Natural killer cell treated with Interleukin-12 subunit alpha and Interleukin-12 subunit beta and Interleukin-15 and Interleukin-18, amount 100 ng/mL, for 72 hours (primary cell): ENCODE results near the gene LRRK1. TPM values are rescaled to one million over a fixed set of nuclear protein-coding genes. Genes with fewer than 3 reads are reported as not detected.

Source experiments
- ATAC-seq, 2 donors: fragments of 150-1000 bp; cut with Tn5 transposase in 1 of 2; sonication (Bioruptor Pico), chemical (Tn5 transposase) in 1 of 2; 2 replicates each; pipeline ENCODE4 v1.10.0; 2021
- DNase-seq: peaks from one replicate; pipeline ENCODE4 v3.0.0; 2022; ENCODE audit warnings: low spot score
- H3K27ac Mint-ChIP-seq, 2 donors: 1 replicate in 1 of 2; 2 replicates in 1 of 2; pipeline ENCODE4 v1.8.0; 2022; ENCODE audit warnings: mixed read lengths in 2 of 2, mild to moderate bottlenecking in 1 of 2, moderate library complexity in 1 of 2
- H3K27me3 Mint-ChIP-seq, 2 donors: 1 replicate in 1 of 2; 2 replicates in 1 of 2; pipeline ENCODE4 v1.8.0; 2022; ENCODE audit warnings: mixed read lengths in 2 of 2
- H3K36me3 Mint-ChIP-seq: one replicate; pipeline ENCODE4 v1.8.0; 2022; ENCODE audit warnings: mixed read lengths
- H3K4me1 Mint-ChIP-seq, 2 donors: 1 replicate in 1 of 2; 2 replicates in 1 of 2; pipeline ENCODE4 v1.8.0; 2022; ENCODE audit warnings: low read depth in 2 of 2, mixed read lengths in 2 of 2, mild to moderate bottlenecking in 1 of 2
- H3K4me3 Mint-ChIP-seq: one replicate; pipeline ENCODE4 v1.8.0; 2022; ENCODE audit warnings: mixed read lengths
- H3K9me3 Mint-ChIP-seq: 2 replicates; pipeline ENCODE4 v1.8.0; 2022; ENCODE audit warnings: mixed read lengths
- total RNA-seq, 2 donors: library from RNA; stranded (reverse); gene quantifications; one replicate each; pipeline ENCODE4 v1.2.3, GENCODE V29; 2022

Gene LRRK1
- total RNA-seq, 2 donors from 2014 or later: 0.17 to 0.70 TPM

DNA sequence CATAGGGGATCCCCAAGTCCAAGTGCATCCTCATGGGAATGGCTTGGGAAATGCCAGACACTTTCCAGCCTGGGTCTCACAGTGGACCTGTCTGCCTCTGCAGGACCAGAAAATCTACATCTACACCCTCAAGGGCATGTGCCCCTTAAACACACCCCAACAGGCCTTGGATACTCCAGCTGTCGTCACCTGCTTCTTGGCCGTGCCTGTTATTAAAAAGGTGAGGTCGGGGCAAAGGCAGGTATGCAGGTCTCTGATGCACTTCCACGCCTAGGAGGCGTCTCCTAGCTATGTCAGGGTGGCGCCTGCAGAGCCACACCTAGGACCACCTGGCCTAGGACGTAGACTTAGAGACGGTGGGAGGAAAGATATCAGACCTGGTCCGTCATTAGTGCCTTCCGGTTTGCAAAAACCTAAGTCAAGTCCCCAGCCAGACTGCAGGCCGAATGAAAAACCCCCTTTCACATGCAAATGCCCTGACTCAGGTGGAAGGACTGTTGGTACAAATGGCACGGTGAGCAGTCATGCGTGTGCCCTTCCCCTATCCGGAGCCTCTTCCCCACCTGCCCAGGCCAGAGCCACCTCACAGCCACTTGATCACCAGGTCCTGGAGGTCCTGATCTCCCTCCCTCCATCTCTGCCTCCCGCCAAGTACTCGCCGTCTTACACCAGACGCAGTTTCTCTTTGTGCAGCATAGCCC lies 143.5 kb downstream of the LRRK1 start:
- no peak for ATAC-seq
- Mint-ChIP-seq H3K9me3 (no peaks in the 10 kb centered on the region), H3K27ac (no peak overlapping the region), H3K4me1 (no peaks in the 10 kb centered on the region), H3K36me3 (no peaks in the 10 kb centered on the region), H3K27me3 (no peaks in the 10 kb centered on the region), H3K4me3 (no peak overlapping the region)
- DNase-seq: no peak

DNA sequence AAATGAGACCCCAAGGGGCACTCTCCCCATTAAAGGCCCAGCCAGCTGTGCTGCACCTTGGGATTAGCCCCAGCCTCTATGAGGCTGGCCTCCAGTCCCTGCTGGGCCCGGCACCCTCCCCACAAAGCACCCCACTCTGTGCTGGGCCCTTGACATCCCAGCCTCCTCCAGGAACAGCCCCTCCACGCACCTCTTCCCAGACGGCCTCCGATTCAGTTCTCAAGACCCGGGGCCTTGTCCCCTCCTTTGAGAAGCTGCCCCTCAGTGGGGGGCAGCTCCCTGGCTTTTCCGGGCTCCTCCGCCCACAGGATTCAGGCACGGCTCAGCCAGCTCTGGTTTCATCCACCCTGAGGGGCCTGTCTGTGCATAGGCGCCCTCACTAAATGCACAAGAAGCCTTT lies 144.1 kb downstream of the LRRK1 start:
- H3K4me3 Mint-ChIP-seq: no peak overlapping the region
- H3K36me3 Mint-ChIP-seq: no peaks in the 10 kb centered on the region
- ATAC-seq (no peak), DNase-seq (no peak)
- no peaks in the 10 kb centered on the region for H3K4me1 Mint-ChIP-seq
- no peak overlapping the region for H3K27ac Mint-ChIP-seq
- no peaks in the 10 kb centered on the region for H3K9me3 Mint-ChIP-seq
- H3K27me3 Mint-ChIP-seq: no peaks in the 10 kb centered on the region

DNA sequence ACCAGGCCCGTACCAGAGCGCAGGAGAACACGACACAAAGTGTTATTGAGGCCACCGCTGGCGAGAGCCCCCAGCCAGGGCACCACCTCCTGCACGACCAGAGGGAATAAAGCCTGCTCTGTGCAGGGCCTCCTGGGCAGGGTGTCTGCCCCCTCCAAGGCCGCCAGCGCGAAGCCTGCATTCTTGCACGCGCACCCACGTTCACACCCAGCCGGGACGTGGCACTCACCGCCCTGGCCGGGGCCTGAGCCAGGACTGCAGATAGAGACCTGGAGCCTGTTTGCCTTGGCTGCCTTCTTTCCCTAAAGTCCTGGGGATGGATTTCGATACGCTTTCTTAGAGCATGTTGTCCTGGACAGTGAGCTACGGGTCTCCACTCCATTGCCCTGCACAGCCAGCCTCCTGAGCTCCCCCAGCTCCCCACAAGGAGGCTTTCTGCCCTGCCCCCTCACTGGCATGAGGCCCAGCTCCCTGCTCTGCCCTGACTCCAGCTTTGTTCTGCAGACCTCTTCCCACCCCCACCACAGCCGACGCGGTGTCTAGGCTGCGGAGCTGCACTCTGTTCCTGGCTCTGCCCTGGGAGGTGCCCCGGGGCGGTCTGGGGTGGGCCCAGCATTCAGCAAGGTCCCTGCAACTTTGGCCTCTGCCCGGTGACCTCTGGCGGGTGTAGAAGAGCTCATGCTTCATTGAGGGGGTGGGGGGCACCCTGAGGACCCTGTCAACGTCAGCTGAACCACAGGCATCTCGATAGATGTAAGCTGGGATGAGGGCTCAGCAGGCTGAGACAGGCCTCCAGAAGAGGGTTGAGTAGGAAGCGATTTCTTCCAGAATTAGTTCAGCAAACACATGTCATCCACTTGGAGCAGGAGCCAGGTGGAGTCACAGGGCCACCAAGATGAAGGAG lies 145.0 kb downstream of the LRRK1 start:
- DNase-seq: no peak
- no peak for ATAC-seq
- Mint-ChIP-seq H3K27ac (no peak overlapping the region), H3K4me1 (no peaks in the 10 kb centered on the region), H3K4me3 (no peak overlapping the region), H3K9me3 (no peaks in the 10 kb centered on the region), H3K36me3 (no peaks in the 10 kb centered on the region), H3K27me3 (no peaks in the 10 kb centered on the region)

DNA sequence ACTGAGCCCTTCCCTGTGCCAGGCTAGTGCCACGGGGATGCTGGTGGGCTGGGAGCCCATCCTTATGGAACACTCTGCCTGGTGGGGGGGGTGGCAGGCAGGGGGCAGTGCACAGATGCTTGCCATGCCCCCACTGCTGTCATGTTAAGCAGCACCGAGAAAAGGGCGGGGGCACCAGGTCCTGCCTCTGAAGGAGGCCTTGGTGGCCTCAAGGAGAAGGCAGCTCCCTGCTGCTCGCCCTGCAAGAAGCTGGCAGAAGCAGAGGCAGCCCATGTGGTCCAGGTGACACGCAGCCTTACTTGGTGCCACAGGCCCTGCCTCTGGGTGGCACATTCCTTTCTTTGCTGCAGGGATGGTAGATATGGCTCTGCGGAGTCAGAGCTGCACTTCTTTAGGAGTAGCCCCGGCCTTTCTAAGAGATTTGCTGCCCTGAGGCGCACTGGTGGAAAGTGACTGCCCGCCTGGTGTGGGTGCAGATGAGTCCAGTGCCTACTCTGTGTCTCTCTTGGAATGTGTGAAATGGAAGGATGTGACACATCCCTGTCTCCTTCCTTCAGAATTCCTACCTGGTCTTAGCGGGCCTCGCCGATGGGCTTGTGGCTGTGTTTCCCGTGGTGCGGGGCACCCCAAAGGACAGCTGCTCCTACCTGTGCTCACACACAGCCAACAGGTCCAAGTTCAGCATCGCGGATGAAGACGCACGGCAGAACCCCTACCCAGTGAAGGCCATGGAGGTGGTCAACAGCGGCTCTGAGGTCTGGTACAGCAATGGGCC lies 145.8 kb downstream of the LRRK1 start:
- Mint-ChIP-seq H3K27me3 (no peaks in the 10 kb centered on the region), H3K27ac (no peak overlapping the region), H3K36me3 (no peaks in the 10 kb centered on the region), H3K4me1 (no peaks in the 10 kb centered on the region), H3K9me3 (no peaks in the 10 kb centered on the region), H3K4me3 (no peak overlapping the region)
- ATAC-seq: no peak
- no peak for DNase-seq

DNA sequence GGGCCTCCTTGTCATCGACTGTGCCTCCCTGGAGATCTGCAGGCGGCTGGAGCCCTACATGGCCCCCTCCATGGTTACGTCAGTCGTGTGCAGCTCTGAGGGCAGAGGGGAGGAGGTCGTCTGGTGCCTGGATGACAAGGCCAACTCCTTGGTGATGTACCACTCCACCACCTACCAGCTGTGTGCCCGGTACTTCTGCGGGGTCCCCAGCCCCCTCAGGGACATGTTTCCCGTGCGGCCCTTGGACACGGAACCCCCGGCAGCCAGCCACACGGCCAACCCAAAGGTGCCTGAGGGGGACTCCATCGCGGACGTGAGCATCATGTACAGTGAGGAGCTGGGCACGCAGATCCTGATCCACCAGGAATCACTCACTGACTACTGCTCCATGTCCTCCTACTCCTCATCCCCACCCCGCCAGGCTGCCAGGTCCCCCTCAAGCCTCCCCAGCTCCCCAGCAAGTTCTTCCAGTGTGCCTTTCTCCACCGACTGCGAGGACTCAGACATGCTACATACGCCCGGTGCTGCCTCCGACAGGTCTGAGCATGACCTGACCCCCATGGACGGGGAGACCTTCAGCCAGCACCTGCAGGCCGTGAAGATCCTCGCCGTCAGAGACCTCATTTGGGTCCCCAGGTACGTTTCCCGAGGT lies 146.5 kb downstream of the LRRK1 start:
- Mint-ChIP-seq H3K36me3 (no peaks in the 10 kb centered on the region), H3K27me3 (no peaks in the 10 kb centered on the region), H3K4me1 (no peaks in the 10 kb centered on the region), H3K9me3 (no peaks in the 10 kb centered on the region), H3K4me3 (no peak overlapping the region), H3K27ac (no peak overlapping the region)
- ATAC-seq (no peak), DNase-seq (no peak)

DNA sequence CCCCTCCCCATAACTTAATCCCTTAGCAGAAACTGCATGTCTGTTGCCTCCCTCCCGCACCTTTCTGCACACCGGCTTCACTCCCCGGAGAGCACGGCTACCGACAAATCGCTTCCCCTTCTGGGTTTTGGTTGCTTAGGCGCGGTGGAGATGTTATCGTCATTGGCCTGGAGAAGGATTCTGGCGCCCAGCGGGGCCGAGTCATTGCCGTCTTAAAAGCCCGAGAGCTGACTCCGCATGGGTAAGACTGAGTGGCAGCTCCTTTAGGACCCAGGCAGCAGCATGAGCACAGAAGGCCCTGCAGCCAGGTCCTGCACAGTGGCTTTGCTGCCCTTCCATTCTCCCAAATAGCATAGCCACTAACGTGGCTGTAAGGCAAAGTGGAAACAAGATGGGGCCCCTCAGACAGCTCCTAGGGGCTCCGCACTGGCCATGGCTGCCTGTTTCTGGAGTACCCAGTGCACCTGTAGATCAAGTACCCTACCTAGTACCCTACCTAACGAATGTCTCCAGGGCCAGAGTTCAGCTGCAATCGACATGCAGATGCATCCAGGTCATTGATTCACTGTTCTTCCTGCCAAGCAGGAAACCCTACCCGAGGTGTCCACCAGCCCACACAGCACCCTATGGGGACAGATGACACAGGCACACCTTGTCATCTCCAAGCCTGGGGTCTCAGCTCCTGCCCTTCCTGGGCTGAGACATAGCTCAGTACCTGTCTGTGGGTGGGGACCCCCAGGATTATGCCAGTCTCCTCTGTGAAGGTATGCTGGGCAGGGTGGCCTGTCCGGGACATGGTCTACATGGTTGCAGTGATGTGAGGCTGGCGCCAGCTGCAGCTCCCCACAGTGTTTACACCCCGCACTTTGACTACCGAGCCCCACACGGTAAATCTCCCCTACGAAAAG lies 147.6 kb downstream of the LRRK1 start:
- no peaks in the 10 kb centered on the region for H3K4me1 Mint-ChIP-seq
- DNase-seq (no peak), ATAC-seq (no peak)
- H3K27me3 Mint-ChIP-seq: no peaks in the 10 kb centered on the region
- H3K4me3 Mint-ChIP-seq: no peak overlapping the region
- H3K9me3 Mint-ChIP-seq: no peaks in the 10 kb centered on the region
- H3K36me3 Mint-ChIP-seq: no peaks in the 10 kb centered on the region
- no peak overlapping the region for H3K27ac Mint-ChIP-seq

DNA sequence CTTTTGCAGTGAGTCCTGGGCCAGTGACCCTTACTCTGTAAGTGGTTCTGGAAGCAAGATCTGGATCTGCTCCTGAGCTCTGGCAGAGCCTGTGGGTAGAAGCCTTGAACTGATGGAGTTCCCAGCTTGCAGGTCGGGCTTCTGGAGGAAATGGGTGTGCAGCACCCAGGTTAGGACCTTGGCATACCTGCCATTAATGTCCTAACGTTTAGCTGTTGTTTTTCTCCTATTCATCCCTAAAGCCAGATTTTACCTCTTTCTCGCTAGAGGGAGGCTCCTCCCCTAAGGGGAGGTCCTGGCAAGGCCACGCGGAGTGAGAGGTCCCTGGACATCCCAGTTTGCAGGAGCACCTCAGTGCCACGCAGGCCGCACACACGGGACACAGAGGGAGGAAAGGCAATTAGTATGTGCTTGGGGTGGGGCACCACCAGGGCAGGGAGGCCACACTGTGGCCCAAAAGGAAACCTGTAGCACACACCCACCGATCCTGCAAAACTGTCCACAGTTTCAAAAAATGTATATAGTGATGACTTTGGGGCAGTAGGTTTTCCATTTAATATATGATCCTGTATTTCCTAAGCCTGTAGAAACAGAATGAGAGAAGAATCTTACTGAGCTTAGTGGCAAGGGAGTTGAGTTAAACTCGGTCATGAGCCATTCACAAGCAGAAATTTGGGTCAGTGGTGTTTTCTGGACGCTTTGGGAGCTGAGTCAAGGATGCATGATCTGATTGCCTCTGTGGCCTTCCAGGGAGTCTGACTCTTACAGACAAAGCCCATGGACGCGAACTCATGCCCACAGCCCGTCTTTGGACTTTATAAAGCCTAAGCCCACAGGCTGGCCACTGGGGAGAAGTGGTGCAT lies 148.7 kb downstream of the LRRK1 start:
- no peaks in the 10 kb centered on the region for H3K36me3 Mint-ChIP-seq
- H3K27me3 Mint-ChIP-seq: peaks cover 0 to 3% of the 10 kb centered on the region in 2 donors
- no peak overlapping the region for H3K4me3 Mint-ChIP-seq
- DNase-seq (no peak), ATAC-seq (no peak)
- no peak overlapping the region for H3K27ac Mint-ChIP-seq
- no peaks in the 10 kb centered on the region for H3K4me1 Mint-ChIP-seq
- no peaks in the 10 kb centered on the region for H3K9me3 Mint-ChIP-seq

DNA sequence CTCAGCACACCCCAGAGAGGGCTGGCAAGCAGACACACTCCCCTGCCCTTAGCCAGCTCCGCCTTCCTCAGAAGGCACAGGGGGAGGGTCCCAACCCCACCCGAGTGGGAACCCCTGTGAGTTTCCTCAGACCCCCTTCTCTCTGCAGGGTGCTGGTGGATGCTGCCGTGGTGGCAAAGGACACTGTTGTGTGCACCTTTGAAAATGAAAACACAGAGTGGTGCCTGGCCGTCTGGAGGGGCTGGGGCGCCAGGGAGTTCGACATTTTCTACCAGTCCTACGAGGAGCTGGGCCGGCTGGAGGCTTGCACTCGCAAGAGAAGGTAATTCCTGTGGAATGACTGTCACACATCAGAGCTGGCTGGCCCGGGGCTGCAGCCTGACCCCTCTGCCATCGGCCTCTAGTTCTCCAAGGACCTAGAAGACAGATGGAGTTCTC lies 149.4 kb downstream of the LRRK1 start:
- no peak for ATAC-seq
- H3K9me3 Mint-ChIP-seq: no peaks in the 10 kb centered on the region
- H3K27ac Mint-ChIP-seq: no peak overlapping the region
- no peak overlapping the region for H3K4me3 Mint-ChIP-seq
- H3K4me1 Mint-ChIP-seq: no peaks in the 10 kb centered on the region
- H3K27me3 Mint-ChIP-seq: peaks cover under 1 to 5% of the 10 kb centered on the region in 2 donors
- no peak for DNase-seq
- no peaks in the 10 kb centered on the region for H3K36me3 Mint-ChIP-seq

DNA sequence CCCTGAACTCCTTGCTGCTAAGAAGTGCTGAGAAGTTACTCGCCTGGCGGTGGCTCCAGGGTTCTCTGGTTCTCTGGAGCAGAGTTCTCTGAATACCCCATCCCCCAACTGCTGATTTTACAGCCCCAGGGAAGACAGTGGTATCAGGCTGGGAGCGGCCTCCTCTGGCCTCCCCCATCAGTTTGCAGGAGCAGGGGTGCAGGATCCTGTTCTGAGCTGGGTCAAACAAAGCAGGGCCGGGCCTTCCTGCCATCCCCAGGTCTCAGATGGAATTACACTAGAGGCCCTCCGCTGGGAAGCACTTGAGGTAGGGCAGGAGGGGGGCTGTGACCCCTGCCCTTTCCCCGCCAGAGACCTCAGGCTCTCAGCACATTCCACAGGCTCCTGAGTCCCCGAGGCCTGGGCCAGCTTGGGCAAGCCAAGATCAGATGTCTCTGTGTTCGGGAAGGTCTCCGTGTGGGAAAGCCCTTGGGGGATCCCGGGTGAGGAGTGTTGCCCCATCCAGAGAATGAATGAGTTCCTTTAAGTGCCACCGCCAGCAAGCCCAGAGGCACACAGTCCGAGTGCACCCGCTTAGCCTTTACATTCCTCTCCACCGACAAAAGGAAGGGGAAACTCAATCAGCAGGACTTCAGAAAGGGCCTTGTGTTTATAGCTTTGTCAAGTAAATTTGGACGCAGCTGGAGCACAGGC lies 149.9 kb downstream of the LRRK1 start:
- no peak overlapping the region for H3K27ac Mint-ChIP-seq
- no peak for ATAC-seq
- H3K27me3 Mint-ChIP-seq: peaks cover 5 to 6% of the 10 kb centered on the region in 2 donors
- no peaks in the 10 kb centered on the region for H3K9me3 Mint-ChIP-seq
- no peak overlapping the region for H3K4me3 Mint-ChIP-seq
- no peak for DNase-seq
- H3K36me3 Mint-ChIP-seq: no peaks in the 10 kb centered on the region
- H3K4me1 Mint-ChIP-seq: no peaks in the 10 kb centered on the region

DNA sequence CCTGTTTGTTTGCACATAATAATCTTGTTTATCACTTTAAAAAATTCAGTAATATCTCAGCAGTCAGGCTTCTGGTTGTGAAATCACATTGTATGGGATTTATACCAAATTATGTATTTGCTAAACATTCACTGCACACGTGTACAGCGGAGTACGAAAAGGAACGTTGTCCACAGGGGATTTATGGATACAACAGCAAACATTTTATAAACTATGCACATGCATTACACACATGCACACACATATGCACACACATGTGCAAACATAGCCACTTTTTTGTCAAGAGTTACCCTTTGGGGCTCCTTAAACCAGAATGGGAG lies 150.5 kb downstream of the LRRK1 start:
- Mint-ChIP-seq H3K9me3 (no peaks in the 10 kb centered on the region), H3K4me1 (no peaks in the 10 kb centered on the region), H3K27ac (no peak overlapping the region), H3K36me3 (no peaks in the 10 kb centered on the region), H3K27me3 (peaks cover 5 to 8% of the 10 kb centered on the region in 2 donors), H3K4me3 (no peak overlapping the region)
- ATAC-seq (no peak), DNase-seq (no peak)

DNA sequence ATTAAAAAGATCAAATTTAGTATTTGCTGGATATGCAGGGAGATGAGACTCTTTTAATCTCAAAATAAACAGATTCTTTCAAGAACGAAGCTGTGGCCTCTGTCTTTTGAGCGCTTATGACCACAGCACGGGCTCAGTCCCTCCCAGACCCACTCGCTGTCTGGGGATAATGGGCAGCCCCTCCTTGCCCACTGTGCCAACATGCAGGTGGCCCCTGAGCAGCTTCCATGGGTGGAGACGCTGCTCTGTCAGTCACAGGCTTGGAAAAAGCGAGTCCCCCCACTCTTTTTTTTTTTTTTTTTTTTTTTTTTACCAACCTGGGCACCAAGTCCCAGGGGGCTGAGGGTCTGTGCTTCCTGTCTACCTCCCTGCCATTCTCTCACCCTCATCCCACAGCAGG lies 150.9 kb downstream of the LRRK1 start:
- H3K27me3 Mint-ChIP-seq: peaks cover 5 to 8% of the 10 kb centered on the region in 2 donors
- ATAC-seq: no peak
- no peak overlapping the region for H3K4me3 Mint-ChIP-seq

More for the DNA sequence above, 150.9 kb downstream of the LRRK1 start:
- Mint-ChIP-seq H3K4me1 (no peaks in the 10 kb centered on the region), H3K27ac (peak overlapping the region in 1 of 2 donors; percentile 19), H3K9me3 (no peaks in the 10 kb centered on the region), H3K36me3 (no peaks in the 10 kb centered on the region)
- no peak for DNase-seq
